Measurements from ENCODE around the gene EPX. TPM values are rescaled to one million over a fixed set of nuclear protein-coding genes. Genes with fewer than 3 reads are reported as not detected.

EPX gene, protein sequence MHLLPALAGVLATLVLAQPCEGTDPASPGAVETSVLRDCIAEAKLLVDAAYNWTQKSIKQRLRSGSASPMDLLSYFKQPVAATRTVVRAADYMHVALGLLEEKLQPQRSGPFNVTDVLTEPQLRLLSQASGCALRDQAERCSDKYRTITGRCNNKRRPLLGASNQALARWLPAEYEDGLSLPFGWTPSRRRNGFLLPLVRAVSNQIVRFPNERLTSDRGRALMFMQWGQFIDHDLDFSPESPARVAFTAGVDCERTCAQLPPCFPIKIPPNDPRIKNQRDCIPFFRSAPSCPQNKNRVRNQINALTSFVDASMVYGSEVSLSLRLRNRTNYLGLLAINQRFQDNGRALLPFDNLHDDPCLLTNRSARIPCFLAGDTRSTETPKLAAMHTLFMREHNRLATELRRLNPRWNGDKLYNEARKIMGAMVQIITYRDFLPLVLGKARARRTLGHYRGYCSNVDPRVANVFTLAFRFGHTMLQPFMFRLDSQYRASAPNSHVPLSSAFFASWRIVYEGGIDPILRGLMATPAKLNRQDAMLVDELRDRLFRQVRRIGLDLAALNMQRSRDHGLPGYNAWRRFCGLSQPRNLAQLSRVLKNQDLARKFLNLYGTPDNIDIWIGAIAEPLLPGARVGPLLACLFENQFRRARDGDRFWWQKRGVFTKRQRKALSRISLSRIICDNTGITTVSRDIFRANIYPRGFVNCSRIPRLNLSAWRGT
- not detected in 2 replicates for total RNA-seq

DNA sequence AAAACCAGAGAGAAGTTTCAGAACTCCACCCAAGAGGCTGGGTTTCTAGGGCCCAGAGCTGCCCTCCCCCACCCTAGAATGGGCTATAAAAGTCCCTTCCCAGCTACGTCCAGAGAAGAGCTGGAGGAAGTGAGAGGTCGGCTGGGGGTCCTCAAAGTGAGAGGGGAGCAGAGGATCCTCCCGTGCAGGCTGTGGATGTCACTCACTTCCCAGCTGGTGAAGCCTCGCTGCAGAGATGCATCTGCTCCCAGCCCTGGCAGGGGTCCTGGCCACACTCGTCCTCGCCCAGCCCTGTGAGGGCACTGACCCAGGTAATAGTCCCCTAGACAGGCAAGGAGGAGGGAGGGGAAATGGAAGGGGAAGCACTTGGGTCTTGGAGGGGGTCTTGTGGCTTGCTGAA lies at the start of gene EPX:
TSS of gene EPX (plus strand) at position 115 of the 400 bp plus-strand sequence. CDS start at position 236, 121 bp downstream.

GRCh38 chr17:58147930-58148434 lies 44.5 kb upstream of the EPX start, which contains the start of gene OR4D1:
Gene OR4D1 (plus strand): TSS chr17:58148384. CDS start chr17:58155154, 6,770 bp downstream.

GRCh38 chr17:58166682-58167081 lies 25.8 kb upstream of the EPX start, which contains the start of gene OR4D2:
Gene OR4D2 (plus strand): TSS chr17:58166982. CDS start chr17:58169656, 2,674 bp downstream.

GRCh38 chr17:58219007-58219788 lies 26.7 kb downstream of the EPX start, which contains the start of gene MKS1:
Gene MKS1 (minus strand): TSS chr17:58219255. CDS start chr17:58219230, 25 bp downstream.

GRCh38 chr17:58238147-58238634 lies 45.7 kb downstream of the EPX start, which contains the start of gene LPO:
Gene LPO (plus strand): TSS chr17:58238584. CDS start chr17:58242980, 4,396 bp downstream.

Other genes starting within 250 kb of the EPX start
- gene CUEDC1, start 237.3 kb upstream of the EPX start, total RNA-seq: 11.9 and 14.4 TPM in 2 replicates
- 29.7 and 36.7 TPM in 2 replicates for gene VEZF1, start 204.5 kb upstream of the EPX start, total RNA-seq
- 420 and 544 TPM in 2 replicates for gene SRSF1, start 185.5 kb upstream of the EPX start, total RNA-seq
- 19.0 and 25.4 TPM in 2 replicates for gene DYNLL2, start 109.3 kb upstream of the EPX start, total RNA-seq
- gene OR4D1, start 44.3 kb upstream of the EPX start, total RNA-seq: not detected in 2 replicates
- not detected in 2 replicates for gene OR4D2, start 25.7 kb upstream of the EPX start, total RNA-seq
- 11.6 and 12.1 TPM in 2 replicates for gene MKS1, start 26.5 kb downstream of the EPX start, total RNA-seq
- gene LPO, start 45.9 kb downstream of the EPX start, total RNA-seq: not detected in 2 replicates
- gene MPO, start 88.2 kb downstream of the EPX start, total RNA-seq: under 0.01 and 0.06 TPM in 2 replicates
- not detected in 2 replicates for gene TSPOAP1, start 136.1 kb downstream of the EPX start, total RNA-seq
- gene SUPT4H1, start 159.5 kb downstream of the EPX start, total RNA-seq: 34.6 and 35.1 TPM in 2 replicates
- not detected in 2 replicates for gene RNF43, start 224.8 kb downstream of the EPX start, total RNA-seq

Measured in aortic smooth muscle cell (primary cell).